Mesenchymal stem cell (in vitro differentiated cells and primary cell): ENCODE results near the gene LGR5.
"Not testable (repeated sequence)": the region's sequence is repeated elsewhere in the genome, so short reads cannot be mapped to it uniquely, and the experiment has no call there.

Experiments used
- DNase-seq: peaks from one replicate; pipeline ENCODE4 v3.0.0-alpha.2; 2013
- H2AFZ ChIP-seq: one replicate; pipeline ENCODE4 v1.6.1; 2013; ENCODE audit warnings: low read depth, mild to moderate bottlenecking, control low read depth, inconsistent platforms, low read length, moderate library complexity
- H2AK5ac ChIP-seq: 2 replicates; pipeline ENCODE4 v1.6.1; 2013; ENCODE audit warnings: low read length, moderate library complexity, mild to moderate bottlenecking, inconsistent platforms; ENCODE audit not compliant: severe bottlenecking
- H2BK120ac ChIP-seq: one replicate; pipeline ENCODE4 v1.6.1; 2013; ENCODE audit warnings: low read depth, mild to moderate bottlenecking, inconsistent platforms, low read length, moderate library complexity
- H2BK12ac ChIP-seq, 2 experiments: one replicate each; pipeline ENCODE4 v1.6.1; 2013; ENCODE audit warnings: inconsistent platforms in 2 of 2, low read length in 2 of 2, mild to moderate bottlenecking in 2 of 2, moderate library complexity in 2 of 2, control low read depth in 1 of 2
- H2BK15ac ChIP-seq: one replicate; pipeline ENCODE4 v1.6.1; 2013; ENCODE audit warnings: mild to moderate bottlenecking, low read depth, inconsistent platforms; ENCODE audit not compliant: poor library complexity, severe bottlenecking
- H2BK5ac ChIP-seq: 2 replicates; pipeline ENCODE4 v1.6.1; 2013; ENCODE audit warnings: low read depth, mild to moderate bottlenecking, low read length, control low read depth, inconsistent platforms; ENCODE audit not compliant: poor library complexity, severe bottlenecking
- H3K14ac ChIP-seq, 2 experiments: one replicate each; pipeline ENCODE4 v1.6.1; 2013; ENCODE audit warnings: inconsistent platforms in 2 of 2, low read length in 2 of 2, control low read depth in 1 of 2, mild to moderate bottlenecking in 1 of 2, moderate library complexity in 1 of 2
- H3K18ac ChIP-seq, 2 experiments: one replicate each; pipeline ENCODE4 v1.6.1; 2013; ENCODE audit warnings: inconsistent platforms in 2 of 2, low read length in 2 of 2, control low read depth in 1 of 2, low read depth in 1 of 2, mild to moderate bottlenecking in 1 of 2
- H3K23ac ChIP-seq, 2 experiments: one replicate each; pipeline ENCODE4 v1.6.1; 2013; ENCODE audit warnings: inconsistent platforms in 2 of 2, low read length in 2 of 2, mild to moderate bottlenecking in 2 of 2, moderate library complexity in 2 of 2, control low read depth in 1 of 2
- H3K27ac ChIP-seq: 2 replicates; pipeline ENCODE4 v1.5.1; 2013; ENCODE audit warnings: mild to moderate bottlenecking, moderate library complexity, low read length, control low read depth, inconsistent platforms; ENCODE audit not compliant: poor library complexity, severe bottlenecking
- H3K27me3 ChIP-seq, 2 experiments: 2 replicates each; pipeline versions ENCODE4 v1.6.1 to v1.7.0; 2013; ENCODE audit warnings: low read length in 2 of 2, mild to moderate bottlenecking in 2 of 2, moderate library complexity in 2 of 2, control low read depth in 1 of 2, inconsistent platforms in 1 of 2; ENCODE audit not compliant: control insufficient read depth in 1 of 2, insufficient read depth in 1 of 2
- H3K36me3 ChIP-seq, 2 experiments: 2 replicates each; pipeline versions ENCODE4 v1.6.1 to v1.7.0; 2013; ENCODE audit warnings: low read length in 2 of 2, control low read depth in 1 of 2, inconsistent platforms in 1 of 2, low read depth in 1 of 2, mild to moderate bottlenecking in 1 of 2; ENCODE audit not compliant: insufficient read depth in 2 of 2, control insufficient read depth in 1 of 2
- H3K4ac ChIP-seq, 2 experiments: one replicate each; pipeline ENCODE4 v1.6.1; 2013; ENCODE audit warnings: inconsistent platforms in 2 of 2, low read length in 2 of 2, mild to moderate bottlenecking in 2 of 2, moderate library complexity in 2 of 2, control low read depth in 1 of 2, low read depth in 1 of 2
- H3K4me1 ChIP-seq: 2 replicates; pipeline ENCODE4 v1.6.1; 2013; ENCODE audit warnings: low read depth, low read length, control low read depth; ENCODE audit not compliant: control insufficient read depth, insufficient read depth
- H3K4me2 ChIP-seq: 2 replicates; pipeline ENCODE4 v1.6.1; 2013; ENCODE audit warnings: low read length, mild to moderate bottlenecking, inconsistent platforms; ENCODE audit not compliant: poor library complexity, severe bottlenecking
- H3K4me3 ChIP-seq, 2 experiments: 2 replicates each; pipeline versions ENCODE4 v1.5.1 to v1.7.0; 2013; ENCODE audit warnings: low read length in 2 of 2, mild to moderate bottlenecking in 2 of 2, control low read depth in 1 of 2, low read depth in 1 of 2; ENCODE audit not compliant: insufficient read depth in 1 of 2
- H3K79me1 ChIP-seq: replicated peaks from 2 replicates; pipeline ENCODE4 v1.6.1; 2013; ENCODE audit warnings: mild to moderate bottlenecking, control low read depth, low read length, inconsistent platforms; ENCODE audit not compliant: poor library complexity, severe bottlenecking
- H3K9ac ChIP-seq: 2 replicates; pipeline ENCODE4 v1.7.0; 2013; ENCODE audit warnings: mild to moderate bottlenecking, low read length, moderate library complexity
- H3K9me3 ChIP-seq: 2 replicates; pipeline ENCODE4 v1.7.0; 2013; ENCODE audit warnings: mild to moderate bottlenecking, low read length; ENCODE audit not compliant: control insufficient read depth
- H4K8ac ChIP-seq: one replicate; pipeline ENCODE4 v1.6.1; 2013; ENCODE audit warnings: inconsistent platforms, mild to moderate bottlenecking, low read length, moderate library complexity
- H4K91ac ChIP-seq: one replicate; pipeline ENCODE4 v1.6.1; 2013; ENCODE audit warnings: mild to moderate bottlenecking, low read length, inconsistent platforms
- WGBS: methylation state at CpG from one replicate; pipeline ENCODE4 v1.1.7; 2013; ENCODE audit warnings: mixed read lengths; 5-methylcytosine and 5-hydroxymethylcytosine counted together

Gene LGR5

DNA sequence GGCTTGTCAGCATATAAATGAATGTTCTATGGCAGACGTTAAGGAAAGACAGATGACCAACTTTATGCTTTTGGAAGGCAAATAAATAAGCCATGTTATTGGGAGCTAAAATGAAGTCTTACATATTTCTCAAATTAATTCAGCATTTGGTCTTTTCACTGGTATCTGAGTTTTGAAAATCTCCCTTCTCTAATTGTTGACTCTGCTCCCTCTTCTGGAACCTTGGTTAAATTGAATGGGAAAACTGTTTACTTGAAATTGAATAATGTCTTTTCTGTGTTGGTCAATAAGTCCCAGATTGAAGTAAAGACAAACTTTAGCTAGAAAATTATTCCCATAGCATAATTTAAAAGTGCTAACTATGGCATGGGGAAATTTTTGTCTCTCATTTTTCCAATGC, 38.7 kb downstream of the LGR5 start:
- WGBS, result 44% methylated on average over 1 of the region's 1 CpG
- no peaks in the 10 kb centered on the region for H3K79me1 ChIP-seq
- H3K9ac ChIP-seq, result no peak overlapping the region
- no peak overlapping the region for H3K4me2 ChIP-seq
- no peak overlapping the region for H2AFZ ChIP-seq
- H3K27me3 ChIP-seq, result peaks cover 0 to 3% of the 10 kb centered on the region in 2 experiments
- H3K4ac ChIP-seq, result no peak overlapping the region
- peaks cover 5% of the 10 kb centered on the region for H3K4me1 ChIP-seq
- no peak overlapping the region for H3K27ac ChIP-seq
- no peak overlapping the region for H4K8ac ChIP-seq
- no peak overlapping the region for H2AK5ac ChIP-seq
- no peak overlapping the region for H4K91ac ChIP-seq
- no peak overlapping the region for H2BK120ac ChIP-seq
- H3K18ac ChIP-seq, result no peak overlapping the region
- no peak overlapping the region for H2BK12ac ChIP-seq
- H3K36me3 ChIP-seq, result no peaks in the 10 kb centered on the region
- H2BK5ac ChIP-seq, result no peak overlapping the region
- no peak for DNase-seq
- no peaks in the 10 kb centered on the region for H3K9me3 ChIP-seq
- H3K4me3 ChIP-seq, result no peak overlapping the region
- H3K23ac ChIP-seq, result no peak overlapping the region
- no peak overlapping the region for H2BK15ac ChIP-seq
- H3K14ac ChIP-seq, result no peak overlapping the region

GRCh38 chr12:71484272-71484905, 44.8 kb downstream of the LGR5 start:
- Histone ChIP-seq H3K36me3 (no peaks in the 10 kb centered on the region), H3K4ac (no peak overlapping the region), H2BK12ac (no peak overlapping the region), H2AFZ (no peak overlapping the region), H2AK5ac (no peak overlapping the region), H3K27ac (no peak overlapping the region), H2BK120ac (no peak overlapping the region), H2BK5ac (no peak overlapping the region), H3K79me1 (no peaks in the 10 kb centered on the region), H4K8ac (no peak overlapping the region), H3K14ac (no peak overlapping the region), H3K9ac (no peak overlapping the region), H2BK15ac (no peak overlapping the region), H3K9me3 (no peaks in the 10 kb centered on the region), H3K18ac (no peak overlapping the region), H4K91ac (no peak overlapping the region), H3K23ac (no peak overlapping the region), H3K4me1 (no peaks in the 10 kb centered on the region), H3K27me3 (peaks cover 0 to 4% of the 10 kb centered on the region in 2 experiments), H3K4me2 (no peak overlapping the region), H3K4me3 (no peak overlapping the region)
- no peak for DNase-seq
- 81% methylated on average over 6 of the region's 8 CpGs for WGBS

DNA sequence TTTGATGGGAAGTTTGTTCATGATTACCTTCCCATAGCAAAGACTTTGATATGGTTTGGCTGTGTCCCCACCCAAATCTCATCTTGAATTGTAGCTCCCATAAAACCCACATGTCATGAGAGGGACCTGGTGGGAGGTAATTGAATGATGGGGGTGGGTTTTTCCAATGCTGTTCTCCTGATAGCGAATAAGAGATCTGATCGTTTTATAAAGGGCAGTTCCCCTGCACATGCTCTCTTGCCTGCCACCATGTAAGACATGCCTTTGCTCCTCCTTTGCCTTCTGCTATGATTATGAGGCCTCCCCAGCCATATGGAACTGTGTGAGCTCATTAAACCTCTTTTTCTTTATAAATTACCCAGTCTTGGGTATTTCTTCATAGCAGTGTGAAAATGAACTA, 51.2 kb downstream of the LGR5 start:
- H4K91ac ChIP-seq, H2AFZ ChIP-seq, H3K36me3 ChIP-seq, H3K27ac ChIP-seq, H2AK5ac ChIP-seq, H3K4me2 ChIP-seq, H3K27me3 ChIP-seq, H3K18ac ChIP-seq, H2BK15ac ChIP-seq, H3K79me1 ChIP-seq, H3K4me3 ChIP-seq, H2BK12ac ChIP-seq, H3K9ac ChIP-seq, H2BK5ac ChIP-seq, DNase-seq, H3K9me3 ChIP-seq, H3K23ac ChIP-seq, H2BK120ac ChIP-seq, H3K4ac ChIP-seq, H4K8ac ChIP-seq, H3K14ac ChIP-seq, H3K4me1 ChIP-seq: not testable (repeated sequence)
- 83% methylated on average over 2 of the region's 2 CpGs for WGBS

GRCh38 chr12:71492604-71493003, 53.0 kb downstream of the LGR5 start:
- Histone ChIP-seq H2BK15ac (no peak overlapping the region), H2AFZ (no peak overlapping the region), H3K18ac (no peak overlapping the region), H2AK5ac (no peak overlapping the region), H4K91ac (no peak overlapping the region), H2BK120ac (no peak overlapping the region), H2BK5ac (no peak overlapping the region), H3K27me3 (no peaks in the 10 kb centered on the region), H3K9me3 (peaks cover 4% of the 10 kb centered on the region), H3K27ac (no peak overlapping the region), H3K14ac (no peak overlapping the region), H4K8ac (no peak overlapping the region), H3K4me1 (peaks cover 1% of the 10 kb centered on the region), H3K9ac (no peak overlapping the region), H3K23ac (no peak overlapping the region), H3K4ac (no peak overlapping the region), H3K79me1 (no peaks in the 10 kb centered on the region), H2BK12ac (no peak overlapping the region), H3K36me3 (no peaks in the 10 kb centered on the region), H3K4me2 (no peak overlapping the region), H3K4me3 (no peak overlapping the region)
- no peak for DNase-seq
- 94% methylated on average over 2 of the region's 2 CpGs for WGBS
